Muscle of leg (tissue), 11 donors: ENCODE measurements around the gene FSTL4. TPM values are rescaled to one million over a fixed set of nuclear protein-coding genes. Genes with fewer than 3 reads are reported as not detected.
"Not testable (repeated sequence)": the region's sequence is repeated elsewhere in the genome, so short reads cannot be mapped to it uniquely, and the experiment has no call there.

ENCODE experiments used
- DNase-seq: peaks from one replicate; pipeline ENCODE4 v3.0.0; 2013
- H3K27ac ChIP-seq: one replicate; pipeline ENCODE4 v1.5.1; 2013; ENCODE audit warnings: mild to moderate bottlenecking, low read length, control low read depth
- H3K27me3 ChIP-seq: one replicate; pipeline ENCODE4 v1.6.1; 2013; ENCODE audit warnings: low read length; ENCODE audit not compliant: control insufficient read depth, insufficient read depth
- H3K36me3 ChIP-seq: one replicate; pipeline ENCODE4 v1.6.1; 2013; ENCODE audit warnings: low read length; ENCODE audit not compliant: control insufficient read depth, insufficient read depth
- H3K4me1 ChIP-seq: one replicate; pipeline ENCODE4 v1.6.1; 2013; ENCODE audit warnings: low read length; ENCODE audit not compliant: control insufficient read depth, insufficient read depth
- H3K4me3 ChIP-seq: one replicate; pipeline ENCODE4 v1.5.1; 2013; ENCODE audit warnings: low read length, control low read depth
- H3K9me3 ChIP-seq: replicated peaks from 2 replicates; pipeline ENCODE4 v1.6.1; 2013; ENCODE audit warnings: low read depth, low read length; ENCODE audit not compliant: control insufficient read depth
- WGBS: methylation state at CpG from one replicate; pipeline ENCODE4 v1.1.5; 2013; ENCODE audit warnings: missing lambda C conversion rate; ENCODE audit not compliant: insufficient coverage; 5-methylcytosine and 5-hydroxymethylcytosine counted together
- polyA plus RNA-seq, 8 donors: library from polyadenylated mRNA; unstranded; fragments of 120-200 nt; gene quantifications; one replicate each; pipeline versions ENCODE4 v1.2.1 to v1.2.3, GENCODE V29; 2013; ENCODE audit warnings: inconsistent platforms in 1 of 8, low replicate concordance in 1 of 8; ENCODE audit not compliant: insufficient read length in 8 of 8, insufficient read depth in 1 of 8
- total RNA-seq: library from RNA; stranded (reverse); fragments of 120-200 nt; gene quantifications from one replicate; pipeline ENCODE4 v1.2.4, GENCODE V29; 2013

The FSTL4 gene
- total and polyA plus RNA-seq, 9 donors = 0.68 to 1.8 (median 1.3) TPM

DNA sequence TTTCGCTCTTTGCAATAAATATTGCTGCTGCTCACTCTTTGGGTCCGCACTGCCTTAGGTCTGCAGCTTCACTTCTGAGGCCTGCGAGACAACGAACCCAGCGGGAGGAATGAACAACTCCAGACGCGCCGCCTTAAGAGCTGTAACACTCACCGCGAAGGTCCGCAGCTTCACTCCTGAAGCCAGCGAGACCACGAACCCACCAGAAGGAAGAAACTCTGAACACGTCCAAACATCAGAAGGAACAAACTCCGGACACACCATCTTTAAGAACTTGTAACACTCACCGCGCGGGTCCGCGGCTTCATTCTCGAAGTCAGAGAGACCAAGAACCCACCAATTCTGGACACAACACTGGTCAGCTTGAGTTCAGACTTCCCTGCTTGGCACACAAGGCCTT is 217.1 kb downstream of the FSTL4 start:
- WGBS = 98% methylated on average over 13 of the region's 21 CpGs
- H3K36me3 ChIP-seq, H3K27me3 ChIP-seq, DNase-seq, H3K9me3 ChIP-seq, H3K4me3 ChIP-seq, H3K27ac ChIP-seq: not testable (repeated sequence)
- H3K4me1 ChIP-seq = peaks cover 20% of the 10 kb centered on the region

DNA sequence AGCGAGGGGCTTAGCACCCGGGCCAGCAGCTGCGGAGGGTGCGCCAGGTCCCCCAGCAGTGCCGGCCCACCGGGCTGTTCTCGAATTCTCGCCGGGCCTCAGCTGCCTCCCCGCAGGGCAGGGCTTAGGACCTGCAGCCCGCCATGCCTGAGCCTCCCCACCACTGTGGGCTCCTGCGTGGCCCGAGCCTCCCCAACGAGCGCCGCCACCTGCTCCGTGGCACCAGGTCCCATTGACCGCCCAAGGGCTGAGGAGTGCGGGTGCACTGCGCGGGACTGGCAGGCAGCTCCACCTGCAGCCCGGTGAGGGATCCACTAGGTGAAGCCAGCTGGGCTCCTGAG is 217.9 kb downstream of the FSTL4 start:
- WGBS = 90% methylated on average over 13 of the region's 22 CpGs
- peaks cover 20% of the 10 kb centered on the region for H3K4me1 ChIP-seq
- H3K4me3 ChIP-seq, H3K9me3 ChIP-seq, H3K27me3 ChIP-seq, H3K36me3 ChIP-seq, DNase-seq, H3K27ac ChIP-seq: not testable (repeated sequence)

DNA sequence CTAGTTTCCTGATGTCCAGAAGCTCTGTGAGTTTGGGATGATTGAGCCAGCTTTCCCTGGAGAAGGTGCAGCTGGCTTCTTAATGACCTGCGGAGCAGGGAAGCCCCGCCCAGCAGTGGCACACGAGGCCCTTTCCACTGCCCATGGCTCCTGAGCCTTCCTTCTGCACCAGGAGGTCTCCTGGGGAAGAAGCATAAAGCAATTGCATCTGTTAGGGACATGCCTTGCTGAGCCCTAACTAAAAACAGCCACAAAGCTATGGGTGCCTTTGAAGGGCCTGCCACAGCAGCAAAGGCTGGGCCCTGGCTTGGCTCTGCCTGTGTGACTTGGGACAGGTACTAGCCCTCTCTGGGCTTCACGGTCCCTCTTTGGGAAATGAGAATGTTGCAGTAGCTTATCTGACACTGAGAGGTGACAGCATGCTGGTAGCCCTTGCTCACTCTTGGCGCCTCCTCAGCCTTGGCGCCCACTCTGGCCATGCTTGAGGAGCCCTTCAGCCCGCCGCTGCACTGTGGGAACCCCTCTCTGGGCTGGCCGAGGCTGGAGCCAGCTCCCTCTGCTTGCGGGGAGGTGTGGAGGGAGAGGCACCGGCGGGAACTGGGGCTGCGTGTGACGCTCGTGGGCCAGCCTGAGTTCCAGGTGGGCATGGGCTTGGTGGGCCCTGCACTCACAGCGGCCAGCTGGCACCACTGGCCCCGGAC is 218.4 kb downstream of the FSTL4 start:
- Histone ChIP-seq H3K27me3 (no peaks in the 10 kb centered on the region), H3K9me3 (no peaks in the 10 kb centered on the region), H3K4me3 (no peak overlapping the region), H3K4me1 (peaks cover 20% of the 10 kb centered on the region), H3K36me3 (no peaks in the 10 kb centered on the region), H3K27ac (no peak overlapping the region)
- WGBS = 84% methylated on average over 13 of the region's 17 CpGs
- no peak for DNase-seq

DNA sequence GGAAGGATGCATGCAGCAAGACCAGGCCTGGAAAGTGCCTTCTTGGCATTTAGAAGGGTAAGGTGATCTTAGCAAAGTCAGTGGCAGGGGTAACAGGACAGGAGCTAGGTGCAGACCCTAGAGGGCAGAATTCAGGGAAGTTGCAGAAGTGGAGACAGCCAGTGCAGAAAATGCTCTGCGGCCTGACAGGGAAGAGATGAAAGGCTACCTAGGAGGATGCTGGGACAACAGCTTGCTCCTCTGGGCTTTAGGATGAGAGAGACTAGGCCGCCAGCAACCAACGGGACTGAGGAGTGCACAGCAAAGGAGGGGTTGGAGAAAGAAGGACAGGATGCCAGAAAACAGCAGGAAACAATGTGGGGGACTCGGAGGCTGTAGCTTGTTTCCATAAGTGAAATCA is 219.9 kb downstream of the FSTL4 start:
- Histone ChIP-seq H3K27me3 (peaks cover 3% of the 10 kb centered on the region), H3K36me3 (no peaks in the 10 kb centered on the region), H3K4me1 (peaks cover 11% of the 10 kb centered on the region), H3K4me3 (no peak overlapping the region), H3K27ac (no peak overlapping the region), H3K9me3 (no peaks in the 10 kb centered on the region)
- DNase-seq = no peak
- 52% methylated on average over 3 of the region's 4 CpGs for WGBS

DNA sequence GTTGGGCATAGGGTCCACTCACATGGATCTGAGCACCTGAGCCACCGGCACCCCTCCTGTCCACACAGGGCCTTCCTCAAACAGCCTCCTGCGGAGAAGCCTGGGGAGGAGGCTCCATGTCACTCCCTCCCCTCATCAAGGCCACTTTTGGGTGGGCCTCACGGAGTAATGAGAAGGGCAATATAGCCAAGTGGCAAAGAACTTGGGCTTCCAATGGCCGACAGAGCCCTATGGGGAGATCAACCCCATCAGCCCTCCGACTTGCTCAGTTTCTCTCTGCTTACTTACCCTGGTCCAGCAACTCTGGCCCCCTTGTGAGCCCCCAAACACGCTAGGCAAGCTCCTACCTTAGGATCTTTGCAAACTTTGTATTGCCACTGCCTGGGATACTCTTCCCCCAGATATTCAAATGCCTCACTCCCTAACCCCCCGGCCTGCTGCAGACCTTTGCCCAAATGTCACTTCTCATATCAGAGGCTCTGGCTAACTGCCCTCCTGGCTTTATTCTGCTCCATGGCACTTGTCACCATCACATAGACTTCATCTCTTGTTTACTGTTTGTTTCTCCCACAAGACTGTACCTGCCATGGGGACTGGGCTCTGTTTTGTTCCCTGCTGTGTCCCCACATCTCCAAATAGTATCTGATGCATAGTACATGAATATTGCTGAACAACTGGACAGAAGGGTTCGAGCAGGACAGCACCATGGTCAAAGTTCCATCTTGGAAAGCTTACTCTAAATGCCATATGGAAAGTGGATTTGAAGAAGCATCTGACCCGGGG is 220.8 kb downstream of the FSTL4 start:
- Histone ChIP-seq H3K4me3 (no peak overlapping the region), H3K36me3 (no peaks in the 10 kb centered on the region), H3K27ac (no peak overlapping the region), H3K9me3 (no peaks in the 10 kb centered on the region), H3K27me3 (peaks cover 3% of the 10 kb centered on the region), H3K4me1 (peaks cover 6% of the 10 kb centered on the region)
- DNase-seq = no peak
- 88% methylated on average over 6 of the region's 9 CpGs for WGBS

DNA sequence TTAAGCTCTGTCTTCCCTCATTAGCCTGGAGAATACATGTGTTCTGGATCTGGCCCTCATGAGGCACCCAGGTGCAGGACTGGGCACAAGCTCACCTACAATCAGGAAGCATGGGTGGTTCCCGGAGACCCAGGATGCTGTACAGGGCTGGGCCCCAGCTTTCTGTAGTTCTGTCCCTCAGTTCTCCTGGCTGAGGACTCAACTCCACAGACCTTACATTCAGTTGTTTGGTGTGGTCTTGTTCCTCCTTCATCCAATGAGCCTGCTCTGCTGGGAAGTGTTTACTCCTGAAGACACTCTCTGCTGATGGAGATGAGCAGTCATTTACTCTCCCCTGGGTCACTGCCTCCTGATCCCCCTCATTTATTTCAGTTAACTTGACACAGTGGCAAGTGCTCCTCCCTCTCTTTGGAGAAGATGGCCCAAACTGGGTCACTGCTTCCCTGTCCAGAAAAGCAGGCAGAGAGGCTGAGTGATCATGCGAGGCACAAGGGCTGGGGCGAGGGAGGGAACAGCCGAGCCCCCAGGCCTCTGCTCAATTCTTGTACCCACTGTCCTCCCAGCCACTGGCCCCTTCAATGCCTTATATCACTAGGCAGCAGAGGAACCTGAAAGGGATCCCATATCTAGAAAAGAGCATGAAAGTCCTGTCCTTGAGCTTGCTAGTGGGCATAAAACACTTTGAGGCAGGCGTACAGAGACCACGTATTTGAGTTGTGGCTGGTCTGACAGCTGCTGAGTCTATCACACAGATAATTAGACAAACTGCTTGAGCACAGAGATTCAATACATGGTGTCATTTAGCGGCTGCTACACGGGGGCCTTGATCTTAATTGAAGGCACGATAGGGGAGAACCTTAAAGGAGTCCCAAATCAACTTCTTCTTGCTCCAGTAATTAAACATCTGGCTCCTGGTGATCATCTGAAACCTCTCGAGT is 221.7 kb downstream of the FSTL4 start:
- 79% methylated on average over 8 of the region's 10 CpGs for WGBS
- H3K4me3 ChIP-seq = no peak overlapping the region
- H3K27me3 ChIP-seq = peaks cover 3% of the 10 kb centered on the region
- no peaks in the 10 kb centered on the region for H3K36me3 ChIP-seq
- H3K4me1 ChIP-seq = no peaks in the 10 kb centered on the region
- H3K27ac ChIP-seq = no peak overlapping the region
- no peak for DNase-seq
- H3K9me3 ChIP-seq = no peaks in the 10 kb centered on the region

DNA sequence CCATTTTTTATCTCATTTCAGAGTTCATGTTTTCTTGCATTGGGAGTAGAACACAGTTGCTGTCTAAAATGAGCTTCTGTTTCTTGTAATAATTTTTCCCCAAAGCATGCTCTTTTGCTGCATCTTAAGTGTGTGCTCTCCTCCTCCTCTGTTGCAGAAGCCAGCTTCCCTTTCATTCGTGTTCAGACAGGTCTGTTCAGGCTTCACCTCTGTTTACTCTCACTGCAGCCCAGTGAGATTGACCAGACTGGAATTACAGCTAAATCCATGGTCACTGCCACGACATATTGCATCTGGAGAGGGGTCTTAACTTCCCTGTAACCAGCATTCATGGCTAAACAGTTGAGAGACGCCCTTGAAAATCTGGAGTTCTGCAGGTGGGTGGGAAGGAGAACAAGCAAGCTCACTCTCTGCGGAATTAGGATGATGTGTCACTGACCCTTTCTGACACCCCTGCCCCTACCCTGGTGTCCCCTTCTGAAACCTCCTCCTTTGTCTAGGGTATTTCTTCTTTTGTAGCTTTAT is 223.2 kb downstream of the FSTL4 start:
- 25% methylated on average over 1 of the region's 4 CpGs for WGBS
- H3K4me3 ChIP-seq = no peak overlapping the region
- no peak overlapping the region for H3K27ac ChIP-seq
- H3K36me3 ChIP-seq = no peaks in the 10 kb centered on the region
- no peaks in the 10 kb centered on the region for H3K4me1 ChIP-seq
- no peak for DNase-seq
- no peaks in the 10 kb centered on the region for H3K9me3 ChIP-seq
- peaks cover 3% of the 10 kb centered on the region for H3K27me3 ChIP-seq

DNA sequence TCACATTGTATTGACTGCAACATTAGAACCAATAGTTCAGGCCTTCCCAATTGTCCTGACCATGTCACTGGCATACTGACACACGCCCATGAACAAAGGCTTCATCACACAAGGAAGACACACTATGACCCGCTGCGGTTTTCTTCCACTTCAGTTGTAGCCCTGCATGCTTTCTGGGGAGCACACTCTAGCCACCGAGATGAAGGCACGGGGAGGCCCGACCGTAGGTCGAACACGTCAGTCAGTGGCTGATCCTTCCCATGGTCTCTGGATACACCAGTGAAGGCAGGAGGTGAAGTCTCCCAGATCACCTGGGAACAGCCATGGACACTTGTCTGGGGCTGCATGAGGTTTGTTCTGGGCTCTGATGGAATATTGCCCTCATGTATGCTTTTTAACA is 224.7 kb downstream of the FSTL4 start:
- H3K36me3 ChIP-seq = no peaks in the 10 kb centered on the region
- H3K27ac ChIP-seq = no peak overlapping the region
- 97% methylated on average over 8 of the region's 9 CpGs for WGBS
- peaks cover 8% of the 10 kb centered on the region for H3K27me3 ChIP-seq
- no peaks in the 10 kb centered on the region for H3K9me3 ChIP-seq
- H3K4me3 ChIP-seq = no peak overlapping the region
- H3K4me1 ChIP-seq = peaks cover 4% of the 10 kb centered on the region
- no peak for DNase-seq

DNA sequence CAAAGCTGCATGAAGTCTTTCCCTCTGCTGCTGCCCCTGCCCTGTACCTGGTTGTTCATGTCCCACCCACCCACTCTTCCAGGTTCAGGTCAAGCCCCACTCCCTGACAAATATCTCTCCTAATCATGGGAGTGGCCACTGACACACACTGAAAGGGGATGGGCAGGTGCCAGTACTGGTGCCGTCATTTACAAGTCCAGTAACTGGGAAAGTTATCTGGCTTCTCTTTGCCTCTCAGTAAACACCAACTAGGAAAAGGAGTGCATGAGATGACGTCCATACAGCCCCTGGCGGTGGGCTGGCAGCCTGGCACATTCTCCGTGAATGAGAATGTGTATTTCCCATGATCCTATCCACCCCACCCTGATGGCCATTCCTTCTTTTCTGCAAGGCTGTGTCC is 225.2 kb downstream of the FSTL4 start:
- H3K4me3 ChIP-seq = no peak overlapping the region
- DNase-seq = no peak
- H3K27ac ChIP-seq = no peak overlapping the region
- WGBS = 44% methylated on average over 2 of the region's 4 CpGs
- peaks cover 8% of the 10 kb centered on the region for H3K27me3 ChIP-seq
- peaks cover 4% of the 10 kb centered on the region for H3K4me1 ChIP-seq
- no peaks in the 10 kb centered on the region for H3K36me3 ChIP-seq
- H3K9me3 ChIP-seq = no peaks in the 10 kb centered on the region

DNA sequence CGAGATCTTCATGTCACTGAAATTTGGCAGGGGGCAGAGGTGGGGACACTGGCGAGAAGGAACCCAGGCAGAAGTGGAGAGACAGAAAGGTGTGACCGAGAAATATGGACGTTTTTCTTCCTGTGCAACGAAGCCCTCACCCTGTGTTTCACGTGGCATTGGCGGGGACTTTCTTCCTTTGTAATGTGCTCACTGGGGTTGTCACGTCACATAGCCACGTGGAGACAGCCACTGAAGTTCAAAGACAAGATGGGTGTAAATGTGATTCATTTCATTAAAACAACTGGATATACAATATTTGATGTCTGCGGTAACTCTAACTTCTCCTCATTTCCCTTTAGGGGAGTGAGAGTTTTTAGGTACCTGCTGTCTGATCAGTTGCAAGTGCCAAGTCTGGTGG is 225.7 kb downstream of the FSTL4 start:
- no peak for DNase-seq
- 79% methylated on average over 7 of the region's 10 CpGs for WGBS
- Histone ChIP-seq H3K4me1 (peaks cover 4% of the 10 kb centered on the region), H3K9me3 (no peaks in the 10 kb centered on the region), H3K27ac (no peak overlapping the region), H3K27me3 (peaks cover 8% of the 10 kb centered on the region), H3K4me3 (no peak overlapping the region), H3K36me3 (no peaks in the 10 kb centered on the region)
